Measurements from ENCODE around the gene DENND6B.
A peak's percentile ranks its signal among the peaks of the same experiment; 100 is the strongest.

The DENND6B gene

DNA sequence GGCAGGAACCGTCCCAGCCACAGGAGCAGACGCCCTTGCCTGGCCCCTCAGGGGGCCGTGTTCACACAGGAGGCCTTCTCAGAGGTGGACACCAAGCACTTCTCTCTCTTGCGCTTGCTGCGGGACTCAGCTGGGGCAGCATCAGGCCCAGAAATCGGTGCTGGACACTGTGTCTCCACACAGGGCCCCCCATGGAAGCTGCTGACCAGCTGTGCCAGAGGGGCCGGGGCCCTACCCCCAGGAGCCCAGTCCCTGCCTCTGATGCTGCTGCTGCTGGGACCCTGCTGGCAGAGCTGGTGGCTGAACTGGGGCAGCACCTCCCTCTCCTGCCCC is 23.3 kb downstream of the DENND6B start:
- peak overlapping the region; percentile 90 for H3K27ac ChIP-seq
- TF ChIP-seq, protein P1, sequence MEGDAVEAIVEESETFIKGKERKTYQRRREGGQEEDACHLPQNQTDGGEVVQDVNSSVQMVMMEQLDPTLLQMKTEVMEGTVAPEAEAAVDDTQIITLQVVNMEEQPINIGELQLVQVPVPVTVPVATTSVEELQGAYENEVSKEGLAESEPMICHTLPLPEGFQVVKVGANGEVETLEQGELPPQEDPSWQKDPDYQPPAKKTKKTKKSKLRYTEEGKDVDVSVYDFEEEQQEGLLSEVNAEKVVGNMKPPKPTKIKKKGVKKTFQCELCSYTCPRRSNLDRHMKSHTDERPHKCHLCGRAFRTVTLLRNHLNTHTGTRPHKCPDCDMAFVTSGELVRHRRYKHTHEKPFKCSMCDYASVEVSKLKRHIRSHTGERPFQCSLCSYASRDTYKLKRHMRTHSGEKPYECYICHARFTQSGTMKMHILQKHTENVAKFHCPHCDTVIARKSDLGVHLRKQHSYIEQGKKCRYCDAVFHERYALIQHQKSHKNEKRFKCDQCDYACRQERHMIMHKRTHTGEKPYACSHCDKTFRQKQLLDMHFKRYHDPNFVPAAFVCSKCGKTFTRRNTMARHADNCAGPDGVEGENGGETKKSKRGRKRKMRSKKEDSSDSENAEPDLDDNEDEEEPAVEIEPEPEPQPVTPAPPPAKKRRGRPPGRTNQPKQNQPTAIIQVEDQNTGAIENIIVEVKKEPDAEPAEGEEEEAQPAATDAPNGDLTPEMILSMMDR (conservative IDR thresholded peaks at IDR 0.05), result no peak

DNA sequence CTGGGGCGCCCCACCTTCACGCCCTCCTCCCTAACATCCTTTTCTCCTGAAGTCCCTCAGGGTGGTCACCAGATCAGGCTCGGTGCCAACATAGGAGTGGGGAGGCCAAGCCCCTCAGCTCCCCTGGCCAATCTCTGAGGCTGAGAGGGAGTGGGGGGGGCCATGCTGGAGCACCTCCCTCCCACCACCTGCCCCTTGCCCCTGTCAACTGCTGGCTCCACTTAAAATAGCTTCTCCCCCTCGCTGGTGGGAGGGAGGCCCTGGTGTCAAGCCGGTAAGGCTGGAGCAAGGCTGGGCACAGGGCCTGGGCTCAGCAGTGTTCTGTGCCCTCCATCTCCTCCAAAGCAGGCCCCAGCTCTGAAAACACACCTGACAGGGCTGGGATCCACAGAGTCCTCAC is 24.2 kb downstream of the DENND6B start:
- H3K27ac ChIP-seq, result peak overlapping the region; percentile 90
- TF ChIP-seq, protein P1 (conservative IDR thresholded peaks at IDR 0.05), result no peak

DNA sequence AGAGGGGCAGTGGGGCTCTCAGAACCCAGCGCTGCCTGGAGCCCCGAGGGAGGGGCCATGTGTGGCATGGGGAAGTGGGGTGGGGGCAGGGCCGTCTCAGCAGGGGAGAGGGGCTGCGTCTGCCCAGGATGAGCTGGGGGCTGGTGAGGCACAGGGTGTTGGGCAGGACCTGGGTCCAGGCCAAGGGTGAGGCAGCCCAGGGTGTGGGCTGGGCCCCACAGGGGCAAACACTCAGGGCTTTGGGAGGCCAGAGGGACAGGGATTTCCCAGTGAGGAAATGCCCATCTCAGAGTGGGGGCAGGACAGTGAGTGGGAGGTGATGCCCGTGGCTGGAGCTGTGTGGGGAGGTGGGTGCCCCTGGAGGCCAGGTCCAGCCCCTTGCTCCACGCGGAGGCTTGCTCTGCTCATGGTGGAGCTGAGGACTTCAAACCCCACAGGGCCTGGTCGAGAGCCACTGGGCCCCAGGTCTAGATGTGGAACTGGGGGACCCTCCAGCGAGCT is 24.7 kb downstream of the DENND6B start:
- peak overlapping the region; percentile 90; the same call in 1 of the 2 replicates for H3K27ac ChIP-seq
- TF ChIP-seq, protein P1 (conservative IDR thresholded peaks at IDR 0.05), result no peak

DNA sequence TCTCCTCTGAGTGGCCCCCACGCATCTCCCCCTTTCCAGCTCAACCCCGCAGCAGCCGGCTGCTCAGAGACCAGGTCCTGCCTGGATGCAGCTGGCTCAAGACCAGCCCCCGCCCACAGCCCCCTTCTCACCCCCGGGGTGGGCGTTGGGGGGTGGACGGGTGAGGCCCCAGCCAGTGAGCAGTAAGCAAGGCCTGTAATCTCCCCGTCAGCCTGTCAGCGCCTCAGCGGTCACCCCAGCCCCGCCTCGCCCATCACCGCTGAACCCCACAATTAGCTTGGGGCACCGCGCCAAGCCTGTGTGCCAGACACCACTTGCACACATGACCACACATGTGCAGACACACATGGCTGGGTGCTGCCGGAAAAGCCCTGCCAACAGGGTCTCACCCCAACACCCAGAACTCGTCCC is 25.2 kb downstream of the DENND6B start:
- H3K27ac ChIP-seq, result 0 out of 2 replicates have a peak overlapping the region, but pooled peaks have one; percentile 90

DNA sequence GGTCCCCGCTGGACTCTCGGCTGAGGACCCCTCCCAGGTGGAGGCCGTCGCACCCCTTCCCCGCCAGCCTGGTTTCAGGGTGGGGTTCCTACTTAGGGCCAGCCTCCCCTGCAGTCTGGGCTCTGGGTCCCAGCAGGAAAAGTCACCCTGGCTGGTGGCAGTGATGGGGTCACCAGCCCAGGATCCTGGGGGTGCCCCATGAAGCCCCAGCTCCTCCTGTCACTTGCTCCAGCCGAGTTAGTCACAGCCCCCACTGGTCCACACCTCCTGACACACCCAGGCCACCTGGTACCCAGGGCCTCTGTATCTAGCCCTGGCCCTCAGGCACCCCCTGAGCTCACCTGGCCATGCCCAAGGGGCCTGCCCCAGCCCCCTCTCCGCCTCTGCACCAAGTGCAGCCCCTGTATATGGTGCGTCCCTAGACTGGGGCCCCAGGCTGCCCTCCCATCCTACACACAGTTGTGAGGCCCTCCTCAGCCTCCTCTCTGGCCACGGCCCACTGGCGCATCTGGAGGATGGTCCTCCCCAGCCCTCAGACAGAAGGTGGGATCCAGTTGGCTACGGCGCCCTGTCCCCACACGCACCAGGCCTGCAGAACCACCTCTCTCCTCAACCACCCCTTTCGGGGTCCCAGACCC is 26.1 kb downstream of the DENND6B start:
- TF ChIP-seq, protein P1 (conservative IDR thresholded peaks at IDR 0.05), result no peak
- H3K27ac ChIP-seq, result no peak overlapping the region

More for the DNA sequence above, 25.2 kb downstream of the DENND6B start:
- TF ChIP-seq, protein P1 (conservative IDR thresholded peaks at IDR 0.05), result no peak

DNA sequence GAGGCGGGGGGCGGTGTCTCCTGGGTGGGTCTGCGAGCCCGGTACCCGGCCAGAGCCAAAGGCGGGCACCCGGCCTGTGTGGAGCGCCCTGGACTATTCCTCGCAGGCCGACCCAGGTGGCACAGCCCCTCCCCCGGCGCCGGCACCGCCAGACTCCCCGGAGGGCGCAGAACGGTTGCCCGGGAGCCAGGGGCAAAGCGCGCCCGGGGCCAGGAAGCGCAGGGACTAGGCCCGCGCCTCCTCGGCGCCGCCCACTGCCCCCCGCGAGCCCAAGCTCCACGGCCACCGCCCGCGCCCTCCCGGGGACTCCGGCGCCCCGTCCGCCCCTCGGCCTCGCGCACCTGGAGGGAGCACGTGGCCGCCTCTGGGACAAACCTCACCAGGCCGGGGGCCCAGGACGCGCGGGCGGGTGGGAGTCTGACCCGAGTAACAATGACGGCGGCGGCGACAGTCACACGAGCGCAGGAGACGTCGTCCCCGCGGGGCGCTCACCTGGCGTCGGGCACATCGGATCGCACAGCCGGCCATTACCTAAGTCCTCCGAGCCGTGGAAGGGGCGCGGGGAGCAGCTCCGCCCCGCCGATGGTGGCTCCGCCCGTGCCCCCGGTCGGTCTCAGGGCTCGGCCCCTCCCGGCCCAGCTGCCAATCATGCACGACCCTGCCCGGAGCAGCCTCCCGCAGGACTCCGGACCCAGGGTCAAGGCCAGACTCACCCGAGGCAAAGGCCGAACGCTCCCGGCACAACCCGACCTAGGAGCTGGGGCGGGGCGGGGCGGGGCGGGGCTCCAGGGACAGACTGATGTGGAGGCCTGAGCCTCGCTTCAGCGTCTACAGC is 26.8 kb downstream of the DENND6B start:
- TF ChIP-seq, protein P1 (conservative IDR thresholded peaks at IDR 0.05), result no peak
- no peak overlapping the region for H3K27ac ChIP-seq

DNA sequence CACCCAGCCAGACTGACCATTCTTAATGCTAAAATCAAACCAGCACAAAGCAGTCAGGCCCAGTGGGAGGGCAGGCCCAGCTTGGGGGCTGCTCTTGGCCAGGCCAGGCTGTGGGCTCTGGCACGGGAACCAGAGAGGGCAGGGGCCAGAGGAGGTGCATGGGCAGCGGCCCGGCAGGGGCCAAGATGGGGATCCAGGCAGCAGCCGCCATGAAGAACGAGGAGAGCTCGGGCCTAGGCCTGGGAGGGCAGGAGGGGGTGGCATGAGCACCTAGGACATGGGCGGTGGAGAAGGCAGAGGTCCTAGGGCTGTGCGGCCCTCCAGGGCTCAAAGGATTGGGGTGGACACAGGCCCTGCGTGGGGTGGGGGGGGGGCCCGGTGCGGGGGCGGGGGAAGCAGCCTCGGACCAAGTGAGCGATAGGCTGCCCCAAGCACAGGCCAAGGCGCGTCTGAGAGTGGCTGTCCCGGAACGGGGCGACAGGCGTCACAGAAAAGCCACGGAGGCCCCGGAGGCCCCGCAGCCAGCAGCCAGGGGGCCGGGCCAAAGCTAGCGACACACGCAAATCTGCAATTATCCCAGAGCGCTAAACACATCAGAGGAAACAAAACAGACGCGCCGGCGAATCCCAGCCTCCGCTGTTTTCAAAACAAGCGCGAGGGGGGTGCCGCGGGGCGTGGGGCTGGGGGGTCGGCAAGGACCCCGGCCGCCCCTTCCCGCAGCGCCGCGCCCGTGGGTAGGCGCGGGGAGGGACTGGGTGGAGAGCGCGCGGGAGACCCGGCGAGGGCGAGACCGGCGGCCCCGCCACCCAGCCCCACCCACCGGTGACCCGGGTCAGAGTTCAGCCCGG is 27.7 kb downstream of the DENND6B start:
- TF ChIP-seq, protein P1 (conservative IDR thresholded peaks at IDR 0.05), result no peak
- H3K27ac ChIP-seq, result no peak overlapping the region
